Bronchial epithelial cell (primary cell): ENCODE measurements around the gene BEAN1. TPM values are rescaled to one million over a fixed set of nuclear protein-coding genes. Genes with fewer than 3 reads are reported as not detected.

Experiments used
- DNase-seq: peaks from one replicate; pipeline ENCODE4 v3.0.0-alpha.2; 2010; ENCODE audit warnings: low read depth
- FAIRE-seq: peaks from 2 replicates; lab custom pipeline; 2011; peaks lifted over from hg19 to GRCh38; lab: Jason Lieb, UNC
- H3K27me3 ChIP-seq: 2 replicates; pipeline ENCODE4 v1.5.1; 2011; ENCODE audit warnings: low read length; ENCODE audit not compliant: control insufficient read depth, insufficient read depth
- H3K36me3 ChIP-seq: 2 replicates; pipeline ENCODE4 v1.5.1; 2011; ENCODE audit warnings: low read length; ENCODE audit not compliant: control insufficient read depth, insufficient read depth
- H3K4me3 ChIP-seq: 2 replicates; pipeline ENCODE4 v1.5.1; 2011; ENCODE audit warnings: mild to moderate bottlenecking, low read depth, low read length, control low read depth
- CTCF ChIP-seq: IDR thresholded peaks from 2 replicates; pipeline ENCODE4 v1.5.1; 2011; ENCODE audit warnings: mild to moderate bottlenecking, moderate library complexity, low read length, control low read depth, inconsistent platforms; ENCODE audit not compliant: insufficient read depth, severe bottlenecking
- total RNA-seq: library from RNA; depleted of rRNA; stranded (reverse); fragments of >200 nt; gene quantifications from 2 replicates; pipeline ENCODE4 v1.2.1, GENCODE V29; 2014

BEAN1 gene
- total RNA-seq, 1 donor from 2014 or later: not detected

- FAIRE-seq (no peak), DNase-seq (no peak)
- no peak for TF ChIP-seq CTCF
- Histone ChIP-seq H3K4me3 (peak overlapping the region; percentile 30), H3K36me3 (no peaks in the 10 kb centered on the region), H3K27me3 (peaks cover 14% of the 10 kb centered on the region)
Observed at GRCh38 chr16:66426112-66427035, 721 bp upstream of the BEAN1 start.

GRCh38 chr16:66427871-66428681 is 981 bp downstream of the BEAN1 start:
- no peak for DNase-seq
- TF ChIP-seq CTCF: no peak
- peak overlapping the region; percentile 11 for H3K4me3 ChIP-seq
- no peaks in the 10 kb centered on the region for H3K36me3 ChIP-seq
- peaks cover 17% of the 10 kb centered on the region for H3K27me3 ChIP-seq
- FAIRE-seq: peak; percentile 62

- FAIRE-seq (no peak), DNase-seq (no peak)
- TF ChIP-seq CTCF: no peak
- Histone ChIP-seq H3K36me3 (no peaks in the 10 kb centered on the region), H3K4me3 (no peak overlapping the region), H3K27me3 (peaks cover 17% of the 10 kb centered on the region)
Observed at GRCh38 chr16:66428682-66429251, 1.7 kb downstream of the BEAN1 start.

GRCh38 chr16:66429290-66429962 is 2.3 kb downstream of the BEAN1 start:
- FAIRE-seq: peak; percentile 80
- TF ChIP-seq CTCF: no peak
- H3K36me3 ChIP-seq: no peaks in the 10 kb centered on the region
- H3K27me3 ChIP-seq: peaks cover 17% of the 10 kb centered on the region
- no peak for DNase-seq
- H3K4me3 ChIP-seq: no peak overlapping the region

GRCh38 chr16:66430214-66430613 is 3.1 kb downstream of the BEAN1 start:
- Histone ChIP-seq H3K4me3 (no peak overlapping the region), H3K36me3 (no peaks in the 10 kb centered on the region), H3K27me3 (peaks cover 17% of the 10 kb centered on the region)
- FAIRE-seq (no peak), DNase-seq (no peak)
- TF ChIP-seq CTCF: no peak
